Measurements from ENCODE around the gene CELA2B. TPM values are rescaled to one million over a fixed set of nuclear protein-coding genes. Genes with fewer than 3 reads are reported as not detected.

Gene CELA2B
- total and polyA plus RNA-seq, 2 donors (not counting 1 experiment from before 2014, with no cell fraction given) = not detected

DNA sequence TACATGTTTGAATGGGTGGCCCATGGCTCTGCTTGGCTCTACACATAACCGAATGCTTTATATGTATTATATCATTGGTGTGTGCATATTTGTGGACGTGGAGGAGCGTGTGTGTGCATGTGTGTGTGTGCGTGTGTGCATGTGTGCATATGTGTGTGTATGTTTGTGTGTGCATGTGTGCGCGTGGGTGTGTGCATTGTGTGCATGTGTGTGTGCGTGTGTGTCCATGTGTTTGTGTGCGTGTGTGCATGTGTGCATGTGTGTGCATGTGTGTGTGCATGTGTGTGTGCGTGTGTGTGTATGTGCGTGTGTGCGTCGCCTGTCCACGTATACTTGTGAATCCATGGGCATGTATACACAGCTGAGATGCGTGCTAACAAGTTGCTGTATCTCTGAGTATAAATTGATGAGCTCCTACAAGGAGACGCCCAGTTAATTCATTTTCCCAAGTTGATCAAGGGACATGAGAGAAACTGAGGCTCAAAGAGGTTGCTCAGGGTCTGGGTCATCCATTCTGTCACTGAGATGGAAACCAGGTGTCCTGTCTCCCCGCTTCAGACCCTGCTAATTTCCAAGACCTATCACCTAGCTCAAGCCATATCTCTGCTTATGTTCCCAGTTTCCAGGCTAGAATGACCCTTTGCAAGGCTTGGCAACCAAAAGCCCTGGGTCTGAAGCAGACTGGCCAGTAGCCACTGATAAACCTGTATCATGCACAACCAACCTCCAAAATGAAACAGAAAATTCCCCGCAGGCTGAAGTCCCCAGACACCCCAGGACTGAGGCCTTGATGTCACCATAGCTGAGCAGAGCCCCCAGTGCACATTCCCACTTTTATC is 40.4 kb upstream of the CELA2B start:
- H2AFZ ChIP-seq (ENCODE audit: insufficient read depth, low read depth, low read length, poor library complexity, severe bottlenecking) = no peak overlapping the region
- no peaks in the 10 kb centered on the region for H3K4me1 ChIP-seq (ENCODE audit: control insufficient read depth in 2 of 2, insufficient read depth in 2 of 2, low read length in 2 of 2)
- no peak for ATAC-seq (ENCODE audit: low read depth)
- no peak overlapping the region for H3K9ac ChIP-seq (ENCODE audit: low read length)
- H3K4me3 ChIP-seq (ENCODE audit: control extremely low read depth in 1 of 5, extremely low read depth in 1 of 5, insufficient read depth in 1 of 5, low read depth in 2 of 5, low read length in 4 of 5) = no peak overlapping the region
- TF ChIP-seq, protein P1, sequence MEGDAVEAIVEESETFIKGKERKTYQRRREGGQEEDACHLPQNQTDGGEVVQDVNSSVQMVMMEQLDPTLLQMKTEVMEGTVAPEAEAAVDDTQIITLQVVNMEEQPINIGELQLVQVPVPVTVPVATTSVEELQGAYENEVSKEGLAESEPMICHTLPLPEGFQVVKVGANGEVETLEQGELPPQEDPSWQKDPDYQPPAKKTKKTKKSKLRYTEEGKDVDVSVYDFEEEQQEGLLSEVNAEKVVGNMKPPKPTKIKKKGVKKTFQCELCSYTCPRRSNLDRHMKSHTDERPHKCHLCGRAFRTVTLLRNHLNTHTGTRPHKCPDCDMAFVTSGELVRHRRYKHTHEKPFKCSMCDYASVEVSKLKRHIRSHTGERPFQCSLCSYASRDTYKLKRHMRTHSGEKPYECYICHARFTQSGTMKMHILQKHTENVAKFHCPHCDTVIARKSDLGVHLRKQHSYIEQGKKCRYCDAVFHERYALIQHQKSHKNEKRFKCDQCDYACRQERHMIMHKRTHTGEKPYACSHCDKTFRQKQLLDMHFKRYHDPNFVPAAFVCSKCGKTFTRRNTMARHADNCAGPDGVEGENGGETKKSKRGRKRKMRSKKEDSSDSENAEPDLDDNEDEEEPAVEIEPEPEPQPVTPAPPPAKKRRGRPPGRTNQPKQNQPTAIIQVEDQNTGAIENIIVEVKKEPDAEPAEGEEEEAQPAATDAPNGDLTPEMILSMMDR (IDR thresholded peaks at IDR 0.05) = no peak
- TF ChIP-seq EZH2 (IDR thresholded peaks at IDR 0.05; ENCODE audit: borderline replicate concordance, insufficient read depth, low read depth, low read length, poor library complexity, severe bottlenecking) = no peak
- no peaks in the 10 kb centered on the region for H3K79me2 ChIP-seq (ENCODE audit: control insufficient read depth, insufficient read depth, low read length)
- no peaks in the 10 kb centered on the region for H3K27me3 ChIP-seq (replicated peaks in 1 of 4; ENCODE audit: control extremely low read depth in 1 of 4, control insufficient read depth in 3 of 4, insufficient read depth in 4 of 4, low read length in 3 of 4)
- no peak for DNase-seq
- no peaks in the 10 kb centered on the region for H3K9me3 Mint-ChIP-seq (ENCODE audit: insufficient read depth)
- 96% methylated on average over 17 of the region's 17 CpGs for WGBS (ENCODE audit: insufficient coverage)
- POLR2A ChIA-PET = no interaction called here
- H3K4me1 Mint-ChIP-seq = no peaks in the 10 kb centered on the region
- H3K4me3 Mint-ChIP-seq = no peak overlapping the region
- intact Hi-C loops (cut with micrococcal nuclease) = no loop called here
- CTCF ChIA-PET = interaction anchor here (0.6 to 9.6 kb wide), 3 partner anchors 17 to 307 kb away, joined by 3 to 292 read pairs (median 5); no protein-coding TSS in a partner anchor
- H3K27ac ChIP-seq (ENCODE audit: low read length in 2 of 2) = no peak overlapping the region
- H3K9me3 ChIP-seq (ENCODE audit: control extremely low read depth in 1 of 3, control insufficient read depth in 2 of 3, insufficient read depth in 1 of 3, low read length in 2 of 3) = no peaks in the 10 kb centered on the region
- peaks cover 0 to 2% of the 10 kb centered on the region in 2 experiments for H3K36me3 ChIP-seq (replicated peaks in 1 of 2; ENCODE audit: control extremely low read depth in 1 of 2, control insufficient read depth in 1 of 2, extremely low read depth in 1 of 2, insufficient read depth in 2 of 2, low read length in 1 of 2)
- H3K27ac Mint-ChIP-seq = no peak overlapping the region
- no peaks in the 10 kb centered on the region for H3K27me3 Mint-ChIP-seq
- peaks cover 7% of the 10 kb centered on the region for H4K20me1 ChIP-seq (ENCODE audit: control insufficient read depth, insufficient read depth, low read length, poor library complexity, severe bottlenecking)
- no peak overlapping the region for H3K4me2 ChIP-seq (replicated peaks; ENCODE audit: low read depth, low read length, poor library complexity, severe bottlenecking)

DNA sequence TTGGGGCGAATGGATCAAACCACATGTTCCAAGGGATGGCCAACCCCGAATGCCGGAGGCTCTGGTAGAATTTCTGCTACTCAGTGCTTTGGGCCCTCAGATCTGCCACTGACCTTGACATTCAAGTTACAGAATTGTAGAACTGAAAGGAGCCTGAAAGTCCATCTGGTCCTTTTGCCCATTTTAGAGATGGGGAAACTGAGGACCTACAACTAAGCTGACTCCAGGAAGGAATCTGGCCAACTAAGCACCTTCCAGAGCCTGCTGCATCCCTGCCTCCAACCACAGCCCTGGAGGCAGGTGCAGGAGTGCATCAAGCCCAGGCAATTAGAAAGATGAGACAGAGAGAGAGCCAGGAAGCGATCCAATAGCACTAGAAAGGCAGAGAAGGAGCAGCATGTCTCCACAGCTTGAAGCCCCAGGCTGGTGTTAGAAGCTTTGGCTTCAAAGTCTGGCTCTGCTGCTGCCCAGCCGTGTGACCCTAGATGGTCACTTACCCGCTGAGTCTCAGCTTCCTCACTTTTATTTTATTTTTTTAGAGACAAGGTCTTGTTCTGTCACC is 38.9 kb upstream of the CELA2B start:
- no peak overlapping the region for H3K9ac ChIP-seq (ENCODE audit: low read length)
- H3K4me1 ChIP-seq (ENCODE audit: control insufficient read depth in 2 of 2, insufficient read depth in 2 of 2, low read length in 2 of 2) = no peaks in the 10 kb centered on the region
- no peak overlapping the region for H2AFZ ChIP-seq (ENCODE audit: insufficient read depth, low read depth, low read length, poor library complexity, severe bottlenecking)
- ATAC-seq (ENCODE audit: low read depth) (no peak), DNase-seq (no peak)
- H3K27ac Mint-ChIP-seq = no peak overlapping the region
- no peaks in the 10 kb centered on the region for H3K9me3 Mint-ChIP-seq (ENCODE audit: insufficient read depth)
- H3K4me3 ChIP-seq (ENCODE audit: control extremely low read depth in 1 of 5, extremely low read depth in 1 of 5, insufficient read depth in 1 of 5, low read depth in 2 of 5, low read length in 4 of 5) = no peak overlapping the region
- no peak for TF ChIP-seq EZH2 (IDR thresholded peaks at IDR 0.05; ENCODE audit: borderline replicate concordance, insufficient read depth, low read depth, low read length, poor library complexity, severe bottlenecking)
- TF ChIP-seq, protein P1 (IDR thresholded peaks at IDR 0.05) = no peak
- H3K79me2 ChIP-seq (ENCODE audit: control insufficient read depth, insufficient read depth, low read length) = no peaks in the 10 kb centered on the region
- POLR2A ChIA-PET = no interaction called here
- H4K20me1 ChIP-seq (ENCODE audit: control insufficient read depth, insufficient read depth, low read length, poor library complexity, severe bottlenecking) = no peaks in the 10 kb centered on the region
- H3K27me3 Mint-ChIP-seq = no peaks in the 10 kb centered on the region
- CTCF ChIA-PET = interaction anchor here (0.5 to 2.6 kb wide), 2 partner anchors 114 to 138 kb away, joined by 5 to 11 read pairs; no protein-coding TSS in a partner anchor
- no peak overlapping the region for H3K4me3 Mint-ChIP-seq
- intact Hi-C loops (cut with micrococcal nuclease) = no loop called here
- no peaks in the 10 kb centered on the region for H3K36me3 ChIP-seq (replicated peaks in 1 of 2; ENCODE audit: control extremely low read depth in 1 of 2, control insufficient read depth in 1 of 2, extremely low read depth in 1 of 2, insufficient read depth in 2 of 2, low read length in 1 of 2)
- no peaks in the 10 kb centered on the region for H3K27me3 ChIP-seq (replicated peaks in 1 of 4; ENCODE audit: control extremely low read depth in 1 of 4, control insufficient read depth in 3 of 4, insufficient read depth in 4 of 4, low read length in 3 of 4)
- H3K4me2 ChIP-seq (replicated peaks; ENCODE audit: low read depth, low read length, poor library complexity, severe bottlenecking) = no peak overlapping the region
- no peaks in the 10 kb centered on the region for H3K4me1 Mint-ChIP-seq
- no peak overlapping the region for H3K27ac ChIP-seq (ENCODE audit: low read length in 2 of 2)
- WGBS (ENCODE audit: insufficient coverage) = 98% methylated on average over 6 of the region's 6 CpGs
- H3K9me3 ChIP-seq (ENCODE audit: control extremely low read depth in 1 of 3, control insufficient read depth in 2 of 3, insufficient read depth in 1 of 3, low read length in 2 of 3) = no peaks in the 10 kb centered on the region
